Stimulated activated CD8-positive, alpha-beta memory T cell treated with anti-CD3 and anti-CD28 coated beads, Interleukin-4, amount 100 ng/mL, for 4 hours (primary cell): ENCODE measurements around the gene PRM3.

ENCODE experiments used
- DNase-seq, 2 donors: peaks; one replicate each; pipeline ENCODE4 v3.0.0-alpha.2; 2020; ENCODE audit warnings: low read depth in 2 of 2, low spot score in 1 of 2

Gene PRM3

GRCh38 chr16:11272921-11273720 lies at the start of gene PRM3:
TSS of gene PRM3 (minus strand) at chr16:11273629. CDS start at chr16:11273595, 34 bp downstream.
- DNase-seq, result no peak

GRCh38 chr16:11322823-11323222 lies 49.4 kb upstream of the PRM3 start:
- DNase-seq, result no peak

- DNase-seq, result no peak
These were observed 48.2 kb upstream of the PRM3 start for GRCh38 chr16:11321662-11322061.

DNA sequence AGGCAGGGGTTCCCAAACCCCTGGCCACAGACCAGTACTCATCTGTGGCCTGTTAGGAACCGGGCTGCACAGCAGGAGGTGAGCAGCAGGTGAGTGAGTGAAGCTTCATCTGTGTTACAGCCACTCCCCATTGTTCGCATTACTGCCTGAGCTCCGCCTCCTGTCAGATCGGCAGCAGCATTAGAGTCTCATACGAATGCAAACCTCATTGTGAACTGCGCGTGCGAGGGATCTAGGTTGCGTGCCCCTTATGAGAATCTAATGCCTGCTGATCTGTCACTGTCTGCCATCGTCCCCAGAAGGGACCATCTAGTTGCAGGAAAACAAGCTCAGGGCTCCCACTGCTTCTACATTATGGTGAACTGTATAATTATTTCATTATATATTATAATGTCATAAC lies 46.7 kb upstream of the PRM3 start:
- DNase-seq, result no peak

DNA sequence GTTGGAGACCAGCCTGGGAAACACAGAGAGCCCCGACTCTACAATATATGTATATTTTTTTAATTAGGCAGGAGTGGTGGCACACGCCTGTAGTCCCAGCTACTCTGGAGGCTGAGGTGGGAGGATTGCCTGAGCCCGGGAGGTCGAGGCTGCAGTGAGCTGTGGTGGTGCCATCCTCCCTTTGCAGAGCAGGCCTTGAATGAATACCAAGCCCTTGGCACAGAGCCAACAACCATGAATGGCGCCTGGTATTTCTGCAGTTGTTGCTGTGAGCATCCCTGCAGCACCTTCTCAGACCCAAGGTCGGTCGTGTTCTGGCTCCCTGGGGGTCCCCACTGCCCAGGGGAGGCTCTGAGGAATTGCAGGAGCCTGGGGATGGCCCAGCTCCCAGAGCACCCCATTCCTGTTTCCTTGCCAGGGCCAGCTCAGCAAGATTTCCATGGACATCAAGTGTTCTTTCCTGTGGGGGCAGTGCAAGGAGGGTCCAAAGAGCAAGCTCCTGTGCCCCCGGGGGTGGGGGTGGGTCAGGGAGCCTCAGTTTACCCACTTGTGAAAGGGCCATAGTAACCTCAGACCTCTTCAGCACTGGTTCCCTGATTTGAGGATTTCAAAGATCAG lies 46.2 kb upstream of the PRM3 start:
- no peak for DNase-seq

- DNase-seq, result no peak
These were observed 45.4 kb upstream of the PRM3 start for GRCh38 chr16:11318817-11319216.

DNA sequence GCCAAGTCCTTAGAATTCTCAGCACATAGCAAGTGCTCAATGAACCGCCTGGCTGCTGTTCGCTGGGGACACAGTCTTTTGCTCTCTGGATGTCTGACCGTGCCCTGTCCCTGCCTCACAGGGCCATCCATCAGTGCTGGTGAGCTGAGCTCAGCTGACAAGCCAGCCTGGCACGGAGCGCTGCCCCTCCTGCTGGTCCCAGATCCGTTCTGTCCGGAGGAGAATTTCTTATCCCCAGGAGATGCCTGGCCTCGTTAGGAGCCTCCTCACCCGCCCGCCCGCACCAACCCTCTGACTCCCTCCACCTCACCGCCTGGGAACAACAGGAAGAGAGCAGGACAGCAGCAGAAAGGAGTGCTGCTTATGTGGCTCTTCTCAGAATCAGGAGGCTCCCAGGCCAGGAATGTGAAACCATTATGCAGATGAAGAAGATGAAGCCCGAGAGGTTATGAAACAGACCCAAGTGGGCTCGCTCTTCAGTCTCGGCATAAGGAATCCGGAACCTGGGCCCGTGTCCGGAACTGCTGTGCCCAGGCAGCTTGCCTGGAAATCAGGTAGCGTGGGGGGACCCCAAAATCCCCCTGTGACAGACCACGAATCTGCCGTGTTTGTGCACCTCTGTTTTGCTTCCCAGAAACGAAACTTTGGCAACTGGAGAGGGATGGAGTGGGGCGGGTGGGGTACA lies 43.0 kb upstream of the PRM3 start:
- no peak for DNase-seq

DNA sequence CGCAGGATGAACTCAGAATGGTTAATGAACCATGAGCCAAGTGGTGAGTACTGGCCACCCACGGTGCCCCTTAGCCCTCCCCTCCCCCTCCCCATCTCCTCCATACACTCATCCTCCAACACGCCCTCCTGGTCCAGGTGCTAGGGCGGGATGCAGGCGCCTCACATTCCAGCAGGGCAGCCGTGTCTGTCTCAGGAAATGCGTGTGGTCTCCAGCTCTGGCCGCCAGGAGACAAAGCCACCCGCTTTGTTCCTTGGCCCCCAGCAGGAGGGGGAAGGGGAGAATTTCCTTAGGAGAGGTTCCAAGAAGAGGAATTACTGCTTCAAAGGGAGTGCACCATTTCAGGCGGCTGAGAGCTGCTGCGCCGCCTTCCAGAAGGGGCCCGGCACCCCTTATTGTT lies 42.1 kb upstream of the PRM3 start:
- DNase-seq, result no peak

GRCh38 chr16:11314309-11314894 lies 41.0 kb upstream of the PRM3 start:
- DNase-seq, result no peak

GRCh38 chr16:11313493-11314308 lies 40.3 kb upstream of the PRM3 start:
- DNase-seq, result no peak

- DNase-seq, result no peak
These were observed 39.5 kb upstream of the PRM3 start for GRCh38 chr16:11312718-11313492.

- no peak for DNase-seq
These were observed 37.6 kb upstream of the PRM3 start for GRCh38 chr16:11310997-11311561.

DNA sequence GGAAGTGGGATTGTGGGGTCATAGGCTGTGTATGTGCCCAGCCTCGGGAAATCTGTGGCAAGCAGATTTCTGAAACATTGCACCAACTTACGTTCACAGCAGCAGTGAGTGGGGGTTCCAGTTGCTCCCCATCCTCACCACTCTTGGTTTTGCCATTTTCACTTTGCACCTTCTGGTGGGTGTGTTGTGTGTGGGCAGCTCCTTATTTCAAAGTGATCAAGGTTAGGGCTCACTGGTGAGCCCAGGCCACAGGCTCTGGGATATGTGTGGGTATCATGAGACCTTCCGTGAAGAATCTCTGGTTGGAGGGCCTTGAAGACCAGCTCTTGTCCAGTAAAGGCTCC lies 37.2 kb upstream of the PRM3 start:
- DNase-seq, result no peak

DNA sequence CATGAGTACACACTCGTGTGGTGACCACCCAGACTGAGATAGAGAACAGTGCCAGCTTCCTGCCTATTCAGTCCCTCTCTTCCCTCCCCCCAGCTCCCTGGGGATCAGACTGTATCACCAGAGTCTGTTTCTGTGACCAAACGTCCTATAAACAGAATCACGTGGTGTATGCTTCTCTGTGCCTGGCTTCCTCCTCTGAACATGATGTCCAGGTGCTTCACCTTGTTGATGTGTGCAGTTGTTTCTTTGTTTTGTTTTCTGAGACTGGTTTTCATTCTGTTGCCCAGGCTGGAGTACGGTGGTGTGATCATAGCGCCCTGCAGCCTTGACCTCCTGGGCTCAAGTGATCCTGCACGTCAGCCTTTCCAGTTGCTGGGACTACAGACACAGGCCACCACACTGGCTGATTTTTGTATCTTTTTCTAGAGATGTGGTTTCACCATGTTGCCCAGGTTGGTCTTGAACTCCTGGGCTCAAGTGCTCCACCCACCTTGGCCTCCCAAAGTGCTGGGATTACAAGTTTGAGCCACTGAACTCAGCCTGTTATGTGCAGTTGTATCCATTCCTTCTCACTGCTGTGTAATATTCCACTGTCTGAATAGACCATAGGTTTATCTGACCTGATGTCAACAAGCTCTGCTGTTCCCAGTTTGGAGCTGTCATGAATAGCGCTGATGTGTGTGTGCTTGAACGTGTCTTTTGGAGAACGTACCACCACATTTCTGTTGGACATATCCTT lies 36.6 kb upstream of the PRM3 start:
- no peak for DNase-seq

DNA sequence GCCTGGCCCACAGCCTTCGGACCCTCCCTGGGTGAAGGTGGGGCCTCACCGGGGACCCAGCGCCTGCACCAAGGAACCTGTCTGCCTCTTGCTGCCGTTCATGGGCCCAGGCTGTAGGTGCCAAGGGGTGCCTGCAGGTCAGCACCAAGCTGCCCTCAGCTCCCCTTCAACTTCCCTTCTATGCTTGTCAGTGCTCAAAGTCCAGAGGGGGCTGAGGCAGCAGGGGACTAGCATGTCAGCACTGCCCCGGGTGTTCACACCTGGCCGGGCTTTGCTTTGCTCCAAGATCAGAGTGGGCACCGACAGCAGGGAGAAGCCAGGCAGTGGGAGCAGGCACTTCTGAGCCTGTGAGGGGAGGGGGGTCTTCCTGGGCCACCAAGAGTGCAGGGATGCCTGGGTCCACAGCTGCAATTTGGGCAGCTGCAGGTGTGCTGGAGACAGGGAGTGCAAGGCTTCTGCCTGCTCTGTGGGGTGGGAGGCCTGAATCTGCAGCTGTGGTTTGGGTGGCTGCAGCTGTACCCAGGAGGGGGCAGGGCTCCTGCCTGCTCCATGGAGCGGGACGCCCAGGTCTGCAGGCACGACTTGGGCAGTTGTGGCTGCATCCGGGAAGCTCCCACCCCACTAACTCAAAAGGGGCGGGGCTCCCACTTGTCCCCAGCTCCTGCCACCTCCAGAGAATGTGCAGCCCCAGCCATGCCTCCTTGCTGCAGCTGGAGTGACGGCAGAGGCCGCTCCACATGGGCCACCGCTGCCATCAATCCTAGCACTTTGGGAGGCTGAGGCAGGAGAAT lies 35.3 kb upstream of the PRM3 start:
- no peak for DNase-seq

GRCh38 chr16:11307639-11308492 lies 34.4 kb upstream of the PRM3 start:
- DNase-seq, result no peak

GRCh38 chr16:11306997-11307638 lies 33.7 kb upstream of the PRM3 start:
- DNase-seq, result no peak
